Activated CD4-positive, CD25-positive, alpha-beta regulatory T cell treated with anti-CD3 and anti-CD28 coated beads, Interleukin-2, amount 50 U/mL, for 24 hours (primary cell): Measurements from ENCODE around the gene GRM7.

Experiments used
- ATAC-seq, 2 donors: fragments of 150-1000 bp; cut with Tn5 transposase; one replicate each; pipeline ENCODE4 v1.10.0; 2021; ENCODE audit warnings: mild to moderate bottlenecking in 1 of 2, moderate library complexity in 1 of 2

GRM7 gene

DNA sequence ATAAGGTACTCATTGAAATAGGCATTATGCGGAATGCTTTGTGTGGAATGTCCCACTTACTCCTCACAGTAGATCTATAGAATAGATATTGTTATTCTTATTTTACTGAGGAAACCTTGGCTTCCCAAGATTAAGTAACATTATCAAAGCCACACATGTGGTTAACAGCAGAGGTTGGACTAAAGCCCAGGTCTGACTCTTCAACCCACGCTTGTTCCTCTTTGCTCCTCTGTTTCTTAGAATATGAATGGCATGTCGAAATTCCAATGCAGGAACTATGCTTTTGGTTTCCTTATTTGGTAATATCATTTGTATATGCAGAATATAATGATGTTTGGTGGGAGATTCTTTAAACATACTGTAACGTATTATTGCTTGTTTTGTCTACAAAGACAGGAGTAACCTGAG lies 821.9 kb downstream of the GRM7 start:
- no peak for ATAC-seq

DNA sequence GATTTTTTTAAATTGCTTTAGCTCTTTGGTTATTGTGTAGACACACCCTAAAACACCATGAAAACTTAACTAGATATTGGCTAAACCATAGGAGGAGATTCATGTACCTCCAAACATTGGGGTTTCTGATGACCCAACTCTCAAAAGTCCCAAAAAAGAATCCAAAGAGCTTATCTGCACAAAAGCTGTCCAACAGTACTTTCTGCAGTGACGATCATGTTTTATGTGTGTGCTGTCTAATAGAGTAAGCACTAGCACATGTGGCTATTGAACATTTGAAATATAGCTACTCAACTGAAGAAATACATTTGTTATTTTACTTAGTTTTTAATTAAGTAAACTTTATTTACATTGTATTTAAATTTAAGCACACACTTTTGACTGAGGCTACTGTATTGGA lies 822.5 kb downstream of the GRM7 start:
- no peak for ATAC-seq

DNA sequence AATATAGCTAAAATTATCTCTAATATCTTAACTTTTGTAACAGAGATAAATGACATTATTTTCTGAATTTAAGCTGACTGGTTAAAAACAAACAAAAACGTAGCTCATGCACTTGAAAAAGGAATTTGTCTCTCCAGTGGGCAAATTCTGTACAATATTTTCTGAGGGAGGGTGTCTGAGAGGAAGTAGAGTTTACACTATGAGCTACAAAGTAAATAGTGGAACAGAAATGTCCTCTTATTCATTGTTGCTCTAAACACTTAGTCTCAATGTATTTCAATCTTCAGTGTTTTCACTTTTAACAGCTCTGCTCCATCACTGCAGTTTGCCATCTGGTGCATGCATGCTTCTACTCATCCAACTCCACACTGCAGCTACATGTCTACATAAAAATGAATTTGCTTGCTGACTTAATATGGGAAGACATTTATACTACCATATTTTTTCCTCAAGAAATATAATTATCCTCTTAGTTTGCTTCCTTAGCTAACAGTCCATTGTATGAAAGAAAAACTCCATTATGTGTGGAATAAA lies 823.3 kb downstream of the GRM7 start:
- ATAC-seq = no peak

DNA sequence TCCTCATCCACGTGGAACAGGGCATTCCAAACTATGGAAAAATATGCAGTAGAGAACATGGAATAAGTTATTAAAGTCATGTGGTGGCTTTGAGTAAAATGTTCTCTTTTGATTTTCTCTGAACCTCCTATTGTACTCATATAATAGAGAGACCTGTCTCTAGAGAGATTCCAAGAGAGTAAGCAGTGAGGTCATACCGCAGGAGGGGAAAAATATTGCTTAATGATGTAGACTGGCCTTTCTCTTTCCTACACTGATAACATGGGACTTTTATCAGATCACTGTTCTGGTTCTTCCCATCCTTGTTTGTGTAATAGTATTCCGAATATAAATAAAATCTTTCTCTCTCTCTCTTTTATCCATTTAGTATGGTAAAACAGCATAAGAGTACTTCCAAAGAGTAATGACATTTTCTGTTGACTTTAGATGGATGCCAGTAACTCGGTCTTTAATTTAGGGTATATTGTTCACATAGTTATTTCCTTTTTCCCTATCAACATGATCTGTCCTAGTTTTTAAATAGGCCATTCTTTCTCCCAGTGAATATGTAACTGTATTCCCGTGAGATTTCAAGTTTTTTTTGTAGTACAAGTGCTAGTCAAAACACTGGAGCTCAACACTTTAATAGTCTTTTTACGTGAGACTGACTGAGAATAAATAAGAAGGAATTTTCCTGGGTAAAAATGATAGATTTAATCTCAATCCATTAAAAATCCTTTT lies 826.7 kb downstream of the GRM7 start:
- no peak for ATAC-seq

DNA sequence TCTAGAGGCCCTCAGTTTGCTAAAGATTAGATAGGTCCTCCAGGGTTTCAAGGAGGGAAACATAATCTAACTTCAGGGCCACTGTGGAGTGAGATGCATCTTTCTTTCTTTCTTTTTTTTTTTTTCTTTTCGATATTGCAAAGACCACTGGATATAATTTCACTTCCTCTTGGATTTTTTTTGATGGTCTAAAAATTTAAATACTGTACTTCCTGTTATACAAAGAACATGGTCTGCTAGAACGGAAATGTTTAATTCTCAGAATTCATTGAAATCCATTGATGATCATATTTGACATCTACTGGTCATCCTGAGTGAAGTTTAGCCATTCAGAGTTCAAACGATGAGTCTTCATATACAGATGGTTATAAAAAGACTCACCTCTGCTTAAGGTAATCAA lies 832.0 kb downstream of the GRM7 start:
- ATAC-seq = no peak

DNA sequence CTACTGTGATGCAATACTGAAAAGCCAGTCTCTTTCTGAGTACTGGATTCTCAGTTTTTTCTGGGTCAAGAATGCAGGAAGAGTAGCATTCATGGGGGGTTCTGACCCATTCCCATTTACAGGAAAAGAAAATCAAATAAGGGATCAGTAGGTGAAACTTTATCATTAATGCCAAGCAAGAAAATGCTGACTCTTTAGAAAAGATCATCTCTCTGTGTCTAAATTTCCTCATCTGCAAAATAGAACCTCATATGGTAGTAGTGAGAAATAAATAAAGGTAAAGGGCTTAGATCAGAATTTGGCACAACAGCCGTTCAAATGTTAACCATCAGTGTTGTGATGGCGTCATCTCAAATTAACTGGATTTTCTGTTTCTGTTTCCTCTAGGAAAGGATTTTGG lies 833.1 kb downstream of the GRM7 start:
- ATAC-seq = no peak

DNA sequence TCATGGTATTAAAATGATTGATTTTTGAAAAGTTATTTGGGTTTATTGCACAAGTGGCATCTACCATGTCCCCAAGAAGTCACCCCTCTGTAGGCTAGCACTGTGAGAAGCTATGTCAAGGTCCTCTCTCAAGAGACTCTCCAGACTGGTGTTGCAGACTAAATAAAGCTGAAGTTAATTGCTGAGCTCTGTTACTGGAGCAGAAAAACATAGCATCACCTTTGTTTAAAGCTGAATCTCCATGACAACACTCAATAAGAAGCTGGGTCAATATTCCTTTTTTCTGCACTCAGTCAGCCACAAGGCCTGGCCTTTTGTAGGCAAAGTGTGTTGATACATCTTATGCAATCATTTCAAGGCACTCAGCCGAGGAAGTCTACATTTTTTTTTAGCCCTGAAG lies 834.1 kb downstream of the GRM7 start:
- no peak for ATAC-seq

DNA sequence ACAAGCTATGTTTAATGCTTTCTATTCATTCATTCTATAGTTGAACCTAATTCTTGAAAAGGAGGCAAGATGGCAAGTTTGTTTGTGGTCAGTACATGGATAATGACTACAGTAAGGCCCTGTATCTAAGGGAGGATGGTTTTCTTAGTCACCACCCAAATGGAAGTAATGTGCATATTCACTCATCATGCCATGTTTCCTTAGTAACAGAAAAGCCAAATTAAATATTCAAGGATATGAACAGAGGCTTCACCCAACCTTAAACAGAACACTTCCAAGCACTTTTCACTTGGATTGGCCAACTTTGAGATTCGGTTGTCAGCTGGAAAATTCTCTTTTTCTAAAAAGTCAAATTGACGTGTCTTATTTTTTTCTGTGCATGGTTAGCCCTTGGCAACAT lies 835.4 kb downstream of the GRM7 start:
- ATAC-seq = no peak

DNA sequence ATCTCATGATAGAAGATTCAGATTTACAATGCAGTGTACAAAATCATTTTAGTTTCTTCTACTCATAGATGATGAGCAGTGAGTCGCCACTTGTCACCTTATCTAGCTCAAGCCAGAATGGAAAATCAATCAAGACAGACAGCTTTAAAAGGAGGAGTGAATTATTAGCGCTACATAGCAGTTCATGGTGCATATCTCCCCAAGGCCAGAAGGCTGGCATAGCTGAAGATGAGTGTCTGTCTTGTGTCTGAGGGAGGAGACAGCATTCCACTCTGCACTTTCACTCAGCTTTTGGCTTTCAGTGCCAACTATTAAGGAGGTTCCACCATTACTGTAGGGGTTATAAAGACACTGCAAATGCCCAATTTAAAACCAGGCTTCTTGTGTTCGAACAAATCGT lies 836.6 kb downstream of the GRM7 start:
- ATAC-seq = no peak

DNA sequence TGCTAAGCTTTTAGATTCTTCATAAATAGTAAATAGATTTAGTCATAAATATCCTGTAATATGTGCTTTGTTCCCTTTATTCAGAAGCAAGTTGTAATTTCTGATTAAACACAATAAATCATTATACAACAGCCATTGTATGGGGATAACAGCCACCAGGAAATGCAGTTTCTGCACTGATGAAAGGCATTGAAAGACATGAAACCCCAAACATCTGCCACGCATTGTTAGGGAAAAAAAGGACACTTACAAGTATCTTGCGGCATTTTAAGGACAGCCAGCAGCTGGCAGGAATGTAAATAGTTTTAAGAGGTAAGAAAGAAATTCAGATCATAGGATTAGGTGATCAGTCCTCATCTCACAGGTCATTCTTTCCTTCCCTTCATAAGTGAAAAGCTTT lies 839.6 kb downstream of the GRM7 start:
- no peak for ATAC-seq

DNA sequence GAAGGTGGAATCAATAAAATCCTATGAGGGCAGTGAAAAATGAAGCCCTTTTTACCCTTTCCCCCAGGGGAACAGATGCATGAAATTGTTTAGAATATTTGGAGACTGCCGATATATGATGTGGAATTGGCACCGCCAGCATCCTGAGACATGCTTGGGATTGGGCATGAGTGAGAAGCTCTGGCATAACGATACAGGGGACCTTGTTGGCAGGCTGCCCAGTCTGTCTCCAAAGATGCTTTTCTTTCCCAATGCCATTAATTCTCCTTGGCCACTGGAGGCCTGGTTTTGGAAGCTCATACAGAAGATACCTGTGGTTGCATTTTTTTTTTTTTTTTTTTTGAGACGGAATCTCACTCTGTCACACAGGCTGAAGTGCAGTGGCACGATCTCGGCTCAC lies 840.1 kb downstream of the GRM7 start:
- ATAC-seq = no peak

DNA sequence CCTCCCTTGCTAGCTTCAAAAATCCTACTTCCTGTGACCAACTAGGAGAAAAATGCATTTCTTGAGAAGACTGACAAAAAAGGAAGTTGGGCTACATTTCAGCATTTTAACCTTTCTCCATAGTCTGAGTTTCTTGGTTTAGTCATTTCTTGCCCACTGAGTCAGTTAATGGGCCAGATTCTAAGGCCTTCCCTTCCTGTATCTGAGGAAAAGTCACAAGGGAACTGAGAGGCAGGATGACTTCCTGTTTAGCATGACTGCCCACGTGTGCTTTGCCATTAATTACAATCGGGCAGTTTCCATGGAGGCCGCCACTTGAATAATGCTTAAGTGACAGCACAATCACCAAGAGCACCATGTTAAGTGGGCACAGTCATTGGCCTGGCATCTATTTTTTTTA lies 846.3 kb downstream of the GRM7 start:
- no peak for ATAC-seq

DNA sequence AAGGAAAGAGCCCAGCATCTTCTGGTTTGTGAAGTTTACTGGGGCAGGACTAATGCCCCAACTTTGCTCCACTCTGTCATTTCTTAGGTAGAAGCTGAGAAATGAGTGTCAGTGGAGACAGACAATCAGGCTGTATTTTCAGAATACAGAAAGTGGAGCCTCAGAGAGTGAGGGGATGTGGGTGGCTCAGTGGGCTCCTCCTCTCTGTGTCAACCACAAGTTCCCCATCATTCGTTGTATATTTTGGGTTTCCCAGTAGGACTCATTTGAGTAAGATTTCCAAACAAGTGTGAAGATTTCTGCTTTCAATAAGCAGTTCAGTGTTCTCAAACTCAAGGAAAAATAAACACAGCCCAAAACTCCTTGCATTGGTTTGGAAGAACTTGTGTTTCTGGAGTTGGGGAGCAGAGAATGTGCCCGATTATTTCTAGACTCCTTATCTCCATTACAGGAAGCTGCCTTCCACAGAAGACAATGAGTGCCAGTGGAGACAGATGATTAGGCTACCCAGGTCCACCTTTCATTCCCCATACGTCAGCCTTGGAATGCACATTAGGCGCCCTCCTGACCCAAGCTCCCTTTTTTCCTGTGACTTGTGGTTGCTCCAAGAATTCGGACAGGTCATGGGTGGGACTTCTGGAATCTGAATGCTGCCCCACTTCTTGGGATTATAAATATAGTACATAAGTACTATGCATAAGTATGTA lies 848.6 kb downstream of the GRM7 start:
- ATAC-seq = no peak

DNA sequence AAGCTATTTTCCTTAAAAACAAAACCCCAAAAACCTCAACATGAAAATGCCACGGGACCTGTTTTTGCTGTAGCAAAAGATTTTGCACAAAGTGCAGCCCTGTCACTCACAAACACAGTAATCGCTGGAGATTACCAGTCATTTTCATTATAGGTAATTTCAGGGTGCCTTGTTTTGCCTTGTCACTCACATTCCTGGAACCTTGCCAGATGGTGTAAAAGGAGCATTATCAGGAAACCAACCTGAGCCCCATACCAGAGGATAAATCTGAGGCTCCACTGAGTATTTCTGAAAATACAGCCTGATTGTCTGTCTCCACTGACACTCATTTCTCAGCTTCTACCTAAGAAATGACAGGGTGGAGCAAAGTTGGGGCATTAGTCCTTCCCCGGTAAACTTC lies 849.4 kb downstream of the GRM7 start:
- no peak for ATAC-seq

DNA sequence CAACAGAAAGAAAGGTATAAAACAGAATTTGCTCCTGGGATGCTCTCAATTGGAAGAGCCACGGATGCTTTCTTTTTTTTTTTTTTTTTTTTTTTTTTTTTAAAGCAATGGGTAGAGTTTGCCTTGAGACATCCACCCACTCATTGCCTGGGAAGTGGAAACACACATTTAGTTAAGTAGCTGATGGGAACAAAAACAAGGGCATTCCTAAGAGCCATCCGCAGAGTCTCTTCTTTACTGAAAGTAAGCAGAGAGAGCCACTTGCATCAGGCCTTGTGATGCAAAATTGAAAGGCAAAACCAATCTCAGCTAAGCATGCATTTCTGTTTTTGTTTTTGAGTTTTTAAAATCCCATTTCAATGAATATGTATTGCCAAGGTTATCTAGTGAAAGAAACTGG lies 852.8 kb downstream of the GRM7 start:
- no peak for ATAC-seq

DNA sequence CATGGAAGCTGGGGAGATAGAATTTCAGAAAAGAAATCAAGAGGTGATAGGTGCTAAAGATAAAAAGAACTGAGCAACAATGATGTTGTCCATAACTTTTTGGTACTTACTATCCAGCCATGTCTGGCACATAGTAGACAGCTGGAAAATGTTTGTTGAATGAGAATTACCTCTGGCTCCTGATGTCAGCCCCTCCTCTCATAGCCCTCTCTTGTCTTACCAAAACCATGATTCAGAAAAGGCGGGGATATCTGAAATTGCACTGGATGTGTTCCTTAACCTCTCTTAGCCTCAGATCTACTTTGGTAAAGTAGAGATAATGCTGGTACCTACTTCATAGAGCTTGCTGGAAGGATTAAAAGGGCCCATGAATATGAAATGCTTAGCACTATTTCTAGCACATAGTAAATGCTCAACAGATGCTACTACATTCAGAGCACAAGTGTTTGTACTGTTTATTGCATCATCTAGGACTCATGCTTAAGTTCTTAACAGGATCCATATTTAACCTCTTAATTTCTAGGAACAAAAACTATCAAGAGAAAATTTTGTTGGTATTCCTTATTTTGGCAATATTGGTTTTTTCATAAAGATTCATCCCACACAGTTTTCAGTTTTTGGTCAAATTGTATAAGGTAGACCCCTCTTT lies 859.9 kb downstream of the GRM7 start:
- no peak for ATAC-seq

DNA sequence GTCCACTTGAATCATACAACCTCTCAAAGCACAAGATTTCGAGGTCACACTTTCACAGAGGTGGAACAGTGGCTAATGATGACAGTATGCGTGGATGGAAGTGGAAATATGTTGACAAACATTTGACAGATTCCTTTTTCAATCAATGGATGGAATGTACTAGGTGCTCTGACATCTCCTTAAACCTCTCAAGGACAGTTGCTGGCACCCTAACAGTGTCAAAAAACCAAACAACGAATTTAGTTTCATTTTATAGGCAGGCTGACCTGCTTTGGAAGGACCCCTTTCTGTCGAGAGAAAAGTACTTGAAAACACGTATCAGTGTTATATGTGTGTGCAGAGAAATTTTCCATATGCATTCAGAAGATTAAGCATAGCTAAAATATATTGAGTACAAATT lies 861.0 kb downstream of the GRM7 start:
- no peak for ATAC-seq

DNA sequence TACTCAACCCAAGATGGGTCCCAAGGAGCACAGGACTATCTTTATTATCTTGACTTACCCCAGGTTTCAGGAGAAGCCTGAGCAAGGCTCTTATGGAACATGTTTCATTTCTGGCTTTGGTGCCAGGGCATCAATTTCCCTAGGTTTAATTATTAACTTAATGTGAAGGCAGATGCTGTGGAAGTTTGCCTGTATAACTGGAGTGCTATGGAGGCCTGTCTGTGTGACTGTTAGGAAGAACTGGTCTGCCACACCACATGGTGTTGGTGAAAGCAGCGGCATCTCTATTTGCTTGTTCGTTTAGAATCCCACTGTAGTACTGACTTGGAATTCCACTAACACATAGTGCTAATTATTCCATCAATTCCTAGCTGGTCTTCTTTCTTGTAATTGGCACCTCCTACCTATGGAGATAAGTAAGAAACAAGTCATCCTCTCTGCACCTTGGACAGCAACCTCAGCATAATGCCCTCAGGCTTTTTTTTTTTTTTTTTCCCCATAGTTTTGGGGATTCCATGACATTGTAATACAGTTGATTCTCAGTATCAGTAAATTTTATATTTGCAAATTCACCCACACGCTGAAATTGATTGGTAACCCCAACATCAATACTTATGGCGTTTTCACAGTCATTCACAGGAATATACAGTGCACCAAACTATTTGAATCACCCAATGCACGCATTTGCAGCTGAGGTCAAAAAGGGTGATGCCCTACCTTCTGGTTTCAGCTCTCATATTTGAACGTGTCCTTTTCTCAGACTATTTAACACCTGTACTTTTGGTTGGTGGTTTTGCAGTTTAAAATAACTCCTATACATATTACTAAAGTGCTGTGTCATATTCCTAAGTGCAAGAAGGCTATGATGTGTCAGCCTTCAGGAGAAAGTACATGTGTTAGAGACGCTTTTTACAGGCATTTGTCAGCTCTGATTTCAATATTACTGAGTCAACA lies 867.9 kb downstream of the GRM7 start:
- no peak for ATAC-seq

DNA sequence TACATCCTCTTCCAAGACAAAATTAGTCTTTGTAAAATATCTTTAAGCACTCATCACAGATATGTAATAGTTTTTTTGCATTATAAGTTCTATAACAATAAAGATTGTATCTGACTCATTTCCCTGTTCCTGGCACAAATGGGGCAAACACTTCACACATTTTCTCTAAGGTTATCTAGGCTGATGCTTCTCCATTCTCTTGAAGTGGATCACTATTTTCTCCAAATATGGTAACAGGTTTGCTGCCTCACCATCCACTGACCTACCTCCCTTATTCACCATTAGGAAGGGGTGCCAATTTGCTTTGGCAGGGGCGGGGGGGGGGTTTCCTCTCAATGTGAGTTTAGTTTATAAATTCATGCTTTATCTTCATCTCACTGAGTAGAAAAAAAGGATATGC lies 873.0 kb downstream of the GRM7 start:
- no peak for ATAC-seq

DNA sequence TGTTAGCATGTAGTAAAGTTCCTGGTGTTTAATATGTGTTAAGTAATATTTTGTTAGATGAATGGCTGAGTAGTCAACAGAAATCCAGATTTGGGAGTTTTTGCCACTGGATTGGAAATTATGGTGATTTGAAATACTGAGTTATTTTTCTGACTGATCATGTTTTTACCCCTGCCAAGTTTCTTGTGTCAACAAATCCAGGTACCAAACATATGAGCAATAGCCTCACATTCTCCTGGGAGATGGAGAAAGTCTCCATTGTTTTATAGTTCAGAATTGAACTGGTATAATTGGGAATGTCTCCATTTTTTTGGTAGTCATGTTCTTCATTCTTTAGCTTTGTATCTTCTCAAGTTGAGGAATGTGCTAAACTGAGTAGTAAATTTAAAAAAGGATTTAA lies 873.5 kb downstream of the GRM7 start:
- ATAC-seq = no peak

DNA sequence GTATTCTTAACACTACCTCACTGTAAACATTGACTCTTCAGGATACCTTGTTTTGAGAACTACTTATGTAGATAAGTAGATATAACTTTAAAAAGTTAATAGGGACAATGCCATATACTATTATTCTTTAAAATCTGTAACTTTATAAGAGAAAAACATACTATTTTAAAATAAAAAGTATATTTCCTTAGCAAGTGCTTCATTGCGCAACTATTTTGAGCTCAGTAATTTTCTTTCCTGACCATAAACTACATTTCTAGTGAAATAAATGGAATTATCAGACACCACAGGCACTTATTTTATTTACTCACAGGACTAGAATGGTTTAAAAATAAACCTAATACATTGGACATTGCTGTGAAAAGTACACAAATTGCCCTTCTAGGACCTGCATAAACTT lies 876.3 kb downstream of the GRM7 start:
- ATAC-seq = no peak

DNA sequence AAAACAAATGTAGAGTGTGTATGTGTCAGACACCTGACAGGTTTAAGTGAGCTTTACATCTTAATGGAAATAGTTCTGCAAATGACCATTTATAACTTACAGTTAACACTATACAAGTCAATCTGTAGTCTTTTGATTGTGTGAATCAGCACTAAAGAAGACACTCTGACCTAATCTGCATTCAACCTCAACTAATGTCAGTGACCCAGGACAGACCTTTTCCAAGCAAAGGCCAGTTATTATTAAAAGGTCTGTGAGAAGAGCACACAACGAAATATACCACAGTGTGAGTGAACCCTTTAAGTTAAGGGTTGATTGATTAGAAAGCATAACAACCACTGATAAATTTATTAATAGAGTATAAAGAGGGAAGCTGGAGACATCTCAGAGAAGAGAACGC lies 878.8 kb downstream of the GRM7 start:
- no peak for ATAC-seq

DNA sequence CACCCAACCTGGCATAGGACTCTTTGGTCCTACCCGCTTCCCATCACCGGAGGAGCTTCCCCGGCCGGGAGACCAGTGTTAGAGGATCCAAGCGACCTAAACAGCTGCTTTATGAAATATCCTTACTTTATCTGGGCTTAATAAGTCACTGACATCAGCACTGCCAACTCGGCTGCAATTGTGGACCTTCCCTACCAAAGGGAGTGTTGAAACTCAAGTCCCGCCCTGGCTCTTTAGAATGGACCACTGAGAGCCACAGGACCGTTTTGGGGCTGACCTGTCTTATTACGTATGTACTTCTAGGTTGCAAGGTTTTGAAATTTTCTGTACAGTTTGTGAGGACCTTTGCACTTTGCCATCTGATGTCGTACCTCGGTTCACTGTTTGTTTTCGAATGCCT lies 879.5 kb downstream of the GRM7 start:
- ATAC-seq = no peak
